Activated naive CD4-positive, alpha-beta T cell treated with anti-CD3 and anti-CD28 coated beads, Interleukin-2, amount 50 U/mL, for 16 hours (primary cell): ENCODE data around the gene ARFRP1.
A peak's percentile ranks its signal among the peaks of the same experiment; 100 is the strongest.
"Not testable (repeated sequence)": the region's sequence is repeated elsewhere in the genome, so short reads cannot be mapped to it uniquely, and the experiment has no call there.

Experiments used
- DNase-seq: peaks from one replicate; pipeline ENCODE4 v3.0.0-alpha.2; 2020

ARFRP1 gene

GRCh38 chr20:63671695-63672094 is 36.1 kb downstream of the ARFRP1 start:
- not testable (repeated sequence) for DNase-seq

- no peak for DNase-seq
Observed at GRCh38 chr20:63668351-63668750, 39.4 kb downstream of the ARFRP1 start.

GRCh38 chr20:63667858-63668257 is 39.9 kb downstream of the ARFRP1 start:
- no peak for DNase-seq

GRCh38 chr20:63665708-63666107 is 42.1 kb downstream of the ARFRP1 start:
- DNase-seq, result no peak

GRCh38 chr20:63664861-63665594 is 42.7 kb downstream of the ARFRP1 start:
- DNase-seq, result no peak

GRCh38 chr20:63664143-63664851 is 43.5 kb downstream of the ARFRP1 start:
- DNase-seq, result no peak

- no peak for DNase-seq
Observed at GRCh38 chr20:63663332-63664066, 44.3 kb downstream of the ARFRP1 start.

- DNase-seq, result no peak
Observed at GRCh38 chr20:63662813-63663189, 45.0 kb downstream of the ARFRP1 start.

- DNase-seq, result no peak
Observed at GRCh38 chr20:63661959-63662812, 45.6 kb downstream of the ARFRP1 start.

GRCh38 chr20:63661108-63661507 is 46.7 kb downstream of the ARFRP1 start:
- DNase-seq, result no peak

- DNase-seq, result no peak
Observed at GRCh38 chr20:63660622-63661021, 47.2 kb downstream of the ARFRP1 start.

- DNase-seq, result not testable (repeated sequence)
Observed at GRCh38 chr20:63660174-63660573, 47.6 kb downstream of the ARFRP1 start.

GRCh38 chr20:63659370-63659769 is 48.4 kb downstream of the ARFRP1 start:
- DNase-seq, result no peak

GRCh38 chr20:63658749-63659187 is 49.0 kb downstream of the ARFRP1 start:
- DNase-seq, result no peak

- peak; percentile 87 for DNase-seq
Observed at GRCh38 chr20:63657937-63658748, 49.6 kb downstream of the ARFRP1 start, which contains the start of gene RTEL1. RTEL1 (plus strand) TSS chr20:63658312; CDS start chr20:63659403, 1,091 bp downstream.

- DNase-seq, result no peak
Observed at GRCh38 chr20:63657260-63657936, 50.4 kb downstream of the ARFRP1 start.

- DNase-seq, result no peak
Observed at GRCh38 chr20:63656451-63656850, 51.3 kb downstream of the ARFRP1 start.

GRCh38 chr20:63655249-63655648 is 52.5 kb downstream of the ARFRP1 start:
- DNase-seq, result no peak

GRCh38 chr20:63653974-63654668 is 53.7 kb downstream of the ARFRP1 start:
- no peak for DNase-seq
